Skeletal muscle satellite cell (primary cell): ENCODE data around the gene ULK1.
"Not testable (repeated sequence)": the region's sequence is repeated elsewhere in the genome, so short reads cannot be mapped to it uniquely, and the experiment has no call there.

Experiments
- H3K27me3 ChIP-seq: 2 replicates; pipeline ENCODE4 v1.7.0; 2013; ENCODE audit warnings: low read length; ENCODE audit not compliant: control insufficient read depth, insufficient read depth
- H3K36me3 ChIP-seq: 2 replicates; pipeline ENCODE4 v1.7.0; 2013; ENCODE audit warnings: mild to moderate bottlenecking, control low read depth, low read length; ENCODE audit not compliant: insufficient read depth
- H3K4me1 ChIP-seq: 2 replicates; pipeline ENCODE4 v1.7.0; 2013; ENCODE audit warnings: low read length; ENCODE audit not compliant: control insufficient read depth, insufficient read depth
- H3K4me2 ChIP-seq: 2 replicates; pipeline ENCODE4 v1.7.0; 2013; ENCODE audit warnings: mild to moderate bottlenecking, low read length
- H3K4me3 ChIP-seq: 2 replicates; pipeline ENCODE4 v1.7.0; 2013; ENCODE audit warnings: low read length
- H3K9ac ChIP-seq: 2 replicates; pipeline ENCODE4 v1.7.0; 2013; ENCODE audit warnings: mild to moderate bottlenecking, low read depth, low read length, moderate library complexity
- H3K9me3 ChIP-seq: replicated peaks from 2 replicates; pipeline ENCODE4 v1.7.0; 2013; ENCODE audit warnings: mild to moderate bottlenecking, control low read depth, low read length

The ULK1 gene

DNA sequence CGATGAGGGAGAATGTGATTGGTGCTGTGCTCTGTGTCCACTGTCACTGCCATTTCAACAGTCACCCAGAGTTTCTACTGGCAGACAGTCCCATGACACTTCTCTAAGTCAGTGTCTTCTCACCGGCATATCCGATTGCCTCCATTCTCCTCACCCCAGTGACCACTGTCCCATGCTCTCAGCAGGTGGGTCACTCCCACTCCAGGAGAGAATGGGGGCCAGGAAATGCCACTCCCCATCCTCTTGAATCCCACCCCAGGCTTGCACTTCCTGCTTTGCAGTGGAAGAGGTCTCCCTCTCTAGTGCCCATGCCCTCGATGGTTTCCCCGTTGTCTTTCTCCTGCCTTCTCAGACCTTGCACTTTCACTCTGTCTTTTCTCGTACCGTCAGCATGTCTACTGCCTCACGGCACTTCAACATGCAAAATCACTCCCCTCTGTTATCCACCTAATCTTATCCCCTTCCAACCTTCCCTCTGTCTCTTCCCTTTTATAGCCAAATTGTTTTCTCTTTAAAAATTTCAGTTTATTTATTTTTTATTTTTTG lies 53.1 kb downstream of the ULK1 start:
- Histone ChIP-seq H3K9me3 (no peaks in the 10 kb centered on the region), H3K4me1 (peaks cover 10% of the 10 kb centered on the region), H3K27me3 (no peaks in the 10 kb centered on the region), H3K4me3 (no peak overlapping the region), H3K36me3 (peaks cover 13% of the 10 kb centered on the region), H3K4me2 (no peak overlapping the region), H3K9ac (no peak overlapping the region)

GRCh38 chr12:131948166-131948712 lies 53.8 kb downstream of the ULK1 start:
- H3K4me3 ChIP-seq, result no peak overlapping the region
- H3K9me3 ChIP-seq, result no peaks in the 10 kb centered on the region
- H3K4me1 ChIP-seq, result peaks cover 10% of the 10 kb centered on the region
- no peak overlapping the region for H3K4me2 ChIP-seq
- H3K27me3 ChIP-seq, result no peaks in the 10 kb centered on the region
- peaks cover 11% of the 10 kb centered on the region for H3K36me3 ChIP-seq
- no peak overlapping the region for H3K9ac ChIP-seq

GRCh38 chr12:131948713-131949430 lies 54.5 kb downstream of the ULK1 start:
- Histone ChIP-seq H3K4me1 (peaks cover 10% of the 10 kb centered on the region), H3K4me2 (peak overlapping the region; percentile 93), H3K9ac (peak overlapping the region; percentile 72), H3K4me3 (peak overlapping the region; percentile 82)
- H3K27me3 ChIP-seq, H3K36me3 ChIP-seq, H3K9me3 ChIP-seq: not testable (repeated sequence)

GRCh38 chr12:131949431-131950181 lies 55.2 kb downstream of the ULK1 start, which contains the start of gene EP400:
Gene EP400, plus strand, starts transcription at chr12:131949942. Its CDS starts 10,678 bp downstream, at chr12:131960620.
- H3K4me3 ChIP-seq, result peak within 1 kb of the TSS; percentile 82
- H3K27me3 ChIP-seq, result no peaks in the 10 kb centered on the region
- H3K9me3 ChIP-seq, result no peaks in the 10 kb centered on the region
- peaks cover 3% of the 10 kb centered on the region for H3K36me3 ChIP-seq
- H3K9ac ChIP-seq, result peak within 1 kb of the TSS; percentile 99
- peak within 1 kb of the TSS; percentile 93 for H3K4me2 ChIP-seq
- peaks cover 10% of the 10 kb centered on the region for H3K4me1 ChIP-seq

DNA sequence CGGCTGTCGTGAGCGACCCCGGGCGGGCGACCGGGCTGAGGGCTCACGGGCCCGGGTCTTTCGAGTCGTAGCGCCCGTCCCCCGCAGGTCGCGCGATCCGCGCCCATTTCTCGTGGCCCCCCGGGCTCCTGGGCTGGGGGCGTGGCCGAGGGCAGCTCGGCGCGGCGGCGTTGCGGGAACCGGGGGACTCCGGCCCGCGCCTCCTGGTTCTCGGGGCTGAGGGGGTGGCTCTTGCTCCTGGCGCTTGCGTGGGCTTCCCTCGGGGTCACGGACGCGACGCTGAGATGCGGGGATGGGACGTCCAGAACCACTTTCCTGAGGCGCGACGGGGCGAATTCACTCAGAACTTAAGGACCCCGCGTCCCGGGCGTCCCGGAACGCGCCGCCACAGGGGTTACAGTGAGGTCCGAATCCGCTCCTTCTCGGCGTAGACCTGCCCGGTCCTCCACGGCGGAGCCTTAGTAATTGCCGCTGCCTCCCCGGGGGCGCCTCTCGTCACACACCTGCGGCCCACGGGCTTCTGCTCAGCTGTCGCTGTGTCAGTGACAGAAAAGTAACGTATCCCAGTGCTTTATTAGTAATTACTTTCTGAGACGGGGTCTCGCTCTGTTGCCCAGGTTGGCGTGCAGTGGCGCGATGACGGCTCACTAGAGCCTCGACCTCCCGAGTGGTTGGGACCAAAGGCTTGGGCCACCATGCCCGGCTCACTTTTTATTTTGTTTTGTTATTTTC lies 55.9 kb downstream of the ULK1 start:
- Histone ChIP-seq H3K9ac (peak overlapping the region; percentile 99), H3K4me2 (peak overlapping the region; percentile 88), H3K4me3 (peak overlapping the region; percentile 82), H3K27me3 (no peaks in the 10 kb centered on the region), H3K9me3 (no peaks in the 10 kb centered on the region), H3K36me3 (no peaks in the 10 kb centered on the region), H3K4me1 (peaks cover 10% of the 10 kb centered on the region)

- not testable (repeated sequence) for H3K4me2 ChIP-seq, H3K9me3 ChIP-seq, H3K4me3 ChIP-seq, H3K27me3 ChIP-seq, H3K9ac ChIP-seq, H3K36me3 ChIP-seq
- peaks cover 21% of the 10 kb centered on the region for H3K4me1 ChIP-seq
Observed at GRCh38 chr12:131953810-131954209, 59.4 kb downstream of the ULK1 start.

- not testable (repeated sequence) for H3K9me3 ChIP-seq, H3K9ac ChIP-seq, H3K4me2 ChIP-seq, H3K27me3 ChIP-seq, H3K36me3 ChIP-seq, H3K4me3 ChIP-seq
- H3K4me1 ChIP-seq, result peaks cover 25% of the 10 kb centered on the region
Observed at GRCh38 chr12:131954460-131954859, 60.0 kb downstream of the ULK1 start.

GRCh38 chr12:131959116-131959515 lies 64.7 kb downstream of the ULK1 start:
- peak overlapping the region; percentile 53 for H3K4me2 ChIP-seq
- no peaks in the 10 kb centered on the region for H3K27me3 ChIP-seq
- H3K36me3 ChIP-seq, result peaks cover 5% of the 10 kb centered on the region
- H3K4me3 ChIP-seq, result no peak overlapping the region
- H3K4me1 ChIP-seq, result peaks cover 31% of the 10 kb centered on the region
- H3K9me3 ChIP-seq, result no peaks in the 10 kb centered on the region
- H3K9ac ChIP-seq, result no peak overlapping the region

DNA sequence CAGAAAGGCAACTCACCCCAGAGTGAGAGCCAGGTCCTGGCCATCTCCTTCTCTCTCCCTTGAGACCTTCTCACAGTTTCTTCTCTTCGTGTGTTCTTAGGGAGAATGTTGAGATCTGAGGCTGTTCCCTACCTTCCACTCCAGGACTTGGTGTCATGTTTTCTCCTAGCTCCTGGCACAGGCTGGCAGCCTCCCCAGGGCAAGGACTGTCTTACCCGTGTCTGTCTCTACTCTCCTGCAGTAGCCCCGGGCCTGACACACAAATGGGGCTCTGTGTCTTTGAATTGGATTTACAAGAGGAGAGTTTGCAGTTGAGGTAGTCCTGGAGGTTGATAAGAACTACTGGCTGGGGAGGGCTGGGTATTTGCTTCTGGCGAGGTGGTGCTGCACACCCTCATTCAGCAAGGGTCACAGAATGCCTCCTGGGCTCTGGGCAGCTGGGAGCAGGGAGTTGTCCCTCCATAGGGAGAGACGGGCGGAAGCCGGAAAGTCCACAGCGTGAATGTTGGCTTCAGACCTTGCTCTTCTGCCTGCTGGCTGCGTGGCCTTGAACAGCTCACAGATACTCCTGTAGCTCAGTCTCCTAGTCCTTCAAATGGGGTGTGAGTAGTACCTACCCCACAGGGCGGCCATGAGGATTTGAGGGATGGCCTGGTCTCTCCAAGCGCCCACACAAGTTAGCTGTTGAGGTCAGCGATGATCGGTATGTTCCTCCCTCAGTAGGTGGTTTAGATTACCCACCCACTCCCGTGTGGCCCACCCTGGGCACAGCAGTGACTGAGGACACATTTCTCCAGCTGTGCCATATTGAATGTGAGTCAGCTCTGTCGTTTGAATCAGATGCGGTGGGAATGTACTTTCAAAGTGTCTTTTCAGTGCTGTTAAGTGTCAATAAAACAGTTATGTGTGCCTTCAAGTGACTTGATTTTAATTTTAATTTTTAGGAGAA lies 65.5 kb downstream of the ULK1 start:
- H3K4me3 ChIP-seq, result no peak overlapping the region
- peaks cover 5% of the 10 kb centered on the region for H3K36me3 ChIP-seq
- no peaks in the 10 kb centered on the region for H3K27me3 ChIP-seq
- H3K4me1 ChIP-seq, result peaks cover 36% of the 10 kb centered on the region
- H3K9ac ChIP-seq, result no peak overlapping the region
- no peaks in the 10 kb centered on the region for H3K9me3 ChIP-seq
- peak overlapping the region; percentile 53 for H3K4me2 ChIP-seq

DNA sequence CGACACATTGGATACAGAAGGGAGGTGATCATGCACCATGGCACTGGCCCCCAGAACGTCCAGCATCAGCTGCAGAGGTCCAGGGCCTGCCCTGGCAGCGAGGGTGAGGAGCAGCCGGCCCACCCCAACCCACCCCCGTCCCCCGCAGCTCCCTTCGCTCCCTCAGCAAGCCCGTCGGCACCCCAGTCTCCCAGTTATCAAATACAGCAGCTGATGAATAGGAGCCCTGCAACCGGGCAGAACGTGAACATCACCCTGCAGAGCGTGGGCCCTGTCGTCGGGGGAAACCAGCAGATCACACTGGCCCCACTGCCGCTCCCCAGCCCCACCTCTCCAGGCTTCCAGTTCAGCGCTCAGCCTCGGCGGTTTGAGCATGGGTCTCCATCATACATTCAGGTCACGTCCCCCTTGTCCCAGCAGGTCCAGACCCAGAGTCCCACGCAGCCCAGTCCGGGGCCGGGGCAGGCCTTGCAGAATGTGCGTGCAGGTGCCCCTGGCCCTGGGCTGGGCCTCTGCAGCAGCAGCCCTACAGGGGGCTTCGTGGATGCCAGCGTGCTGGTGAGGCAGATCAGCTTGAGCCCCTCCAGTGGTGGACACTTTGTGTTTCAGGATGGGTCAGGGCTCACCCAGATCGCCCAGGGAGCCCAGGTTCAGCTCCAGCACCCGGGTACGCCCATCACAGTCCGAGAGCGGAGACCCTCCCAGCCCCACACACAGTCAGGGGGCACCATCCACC lies 66.3 kb downstream of the ULK1 start:
- H3K4me2 ChIP-seq, H3K36me3 ChIP-seq, H3K9ac ChIP-seq, H3K9me3 ChIP-seq, H3K27me3 ChIP-seq, H3K4me3 ChIP-seq: not testable (repeated sequence)
- peaks cover 40% of the 10 kb centered on the region for H3K4me1 ChIP-seq
